Type B pancreatic cell (in vitro differentiated cells): Measurements from ENCODE around the gene AGPS. TPM values are rescaled to one million over a fixed set of nuclear protein-coding genes. Genes with fewer than 3 reads are reported as not detected.

Experiments used
- DNase-seq: peaks from one replicate; pipeline ENCODE4 v3.0.0; 2021; ENCODE audit warnings: mixed read lengths; ENCODE audit not compliant: unreplicated experiment; ENCODE audit errors: extremely low spot score
- H3K27ac Mint-ChIP-seq: 2 replicates; pipeline ENCODE4 v1.8.0; 2021; ENCODE audit warnings: mild to moderate bottlenecking, mixed read lengths
- H3K27me3 Mint-ChIP-seq: 2 replicates; pipeline ENCODE4 v1.8.0; 2021; ENCODE audit warnings: mixed read lengths
- H3K36me3 Mint-ChIP-seq: 2 replicates; pipeline ENCODE4 v1.8.0; 2021; ENCODE audit warnings: mixed read lengths
- H3K4me1 Mint-ChIP-seq: one replicate; pipeline ENCODE4 v1.8.0; 2021; ENCODE audit warnings: mixed read lengths; ENCODE audit not compliant: unreplicated experiment
- H3K4me3 Mint-ChIP-seq: 2 replicates; pipeline ENCODE4 v1.8.0; 2021; ENCODE audit warnings: mild to moderate bottlenecking, mixed read lengths
- H3K9me3 Mint-ChIP-seq: 2 replicates; pipeline ENCODE4 v1.8.0; 2021; ENCODE audit warnings: mixed read lengths
- total RNA-seq: library from RNA; stranded (reverse); gene quantifications from 2 replicates; pipeline ENCODE4 v1.2.1, GENCODE V29; 2021; ENCODE audit warnings: low replicate concordance
- TF ChIP-seq, protein P1 (sequence below): fragments of 200-600 bp; sonication (generic); conservative IDR thresholded peaks from 2 replicates; pipeline ENCODE4 v1.5.0; 2021; ENCODE audit warnings: antibody characterized with exemption, mild to moderate bottlenecking

The AGPS gene
- total RNA-seq, 1 donor from 2014 or later = 52.1 TPM

DNA sequence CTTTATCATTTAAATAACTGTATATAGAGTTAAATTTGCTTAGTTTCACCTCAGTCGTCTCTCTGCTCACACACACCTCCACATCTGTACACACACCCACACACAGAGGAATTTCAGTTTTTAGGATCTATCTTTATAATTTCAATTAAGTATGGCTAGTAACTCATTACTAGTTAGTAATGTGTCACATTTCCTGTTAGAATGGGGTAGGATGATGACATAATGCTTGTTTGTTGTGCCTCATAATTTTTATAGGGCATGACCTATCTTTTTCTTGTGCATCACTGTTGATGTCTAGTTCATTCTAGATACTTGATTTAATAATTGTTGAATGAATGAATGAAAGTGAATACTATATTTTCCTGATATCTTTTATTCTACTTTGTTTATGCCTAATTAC is 108.6 kb downstream of the AGPS start:
- TF ChIP-seq, protein P1, sequence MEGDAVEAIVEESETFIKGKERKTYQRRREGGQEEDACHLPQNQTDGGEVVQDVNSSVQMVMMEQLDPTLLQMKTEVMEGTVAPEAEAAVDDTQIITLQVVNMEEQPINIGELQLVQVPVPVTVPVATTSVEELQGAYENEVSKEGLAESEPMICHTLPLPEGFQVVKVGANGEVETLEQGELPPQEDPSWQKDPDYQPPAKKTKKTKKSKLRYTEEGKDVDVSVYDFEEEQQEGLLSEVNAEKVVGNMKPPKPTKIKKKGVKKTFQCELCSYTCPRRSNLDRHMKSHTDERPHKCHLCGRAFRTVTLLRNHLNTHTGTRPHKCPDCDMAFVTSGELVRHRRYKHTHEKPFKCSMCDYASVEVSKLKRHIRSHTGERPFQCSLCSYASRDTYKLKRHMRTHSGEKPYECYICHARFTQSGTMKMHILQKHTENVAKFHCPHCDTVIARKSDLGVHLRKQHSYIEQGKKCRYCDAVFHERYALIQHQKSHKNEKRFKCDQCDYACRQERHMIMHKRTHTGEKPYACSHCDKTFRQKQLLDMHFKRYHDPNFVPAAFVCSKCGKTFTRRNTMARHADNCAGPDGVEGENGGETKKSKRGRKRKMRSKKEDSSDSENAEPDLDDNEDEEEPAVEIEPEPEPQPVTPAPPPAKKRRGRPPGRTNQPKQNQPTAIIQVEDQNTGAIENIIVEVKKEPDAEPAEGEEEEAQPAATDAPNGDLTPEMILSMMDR = no peak
- peaks cover 5% of the 10 kb centered on the region for H3K4me1 Mint-ChIP-seq
- H3K27ac Mint-ChIP-seq = no peak overlapping the region

DNA sequence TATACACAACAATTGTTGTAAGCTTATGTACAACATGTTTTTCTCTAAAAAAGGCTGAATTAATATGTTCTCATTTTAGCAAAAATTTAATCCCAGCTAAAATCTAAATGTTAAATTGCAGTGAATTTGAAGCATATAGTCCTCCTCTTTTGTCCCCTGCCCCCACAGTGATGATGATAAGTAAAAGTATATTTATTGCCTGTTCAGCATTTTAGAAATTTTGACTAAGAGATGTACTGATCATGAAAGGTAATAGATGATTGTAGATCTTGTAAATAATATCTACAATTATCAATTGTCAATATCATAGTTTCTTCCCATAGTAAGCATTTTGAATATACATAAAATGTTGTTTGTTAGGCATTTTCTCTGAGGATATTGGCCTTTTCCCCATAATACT is 113.9 kb downstream of the AGPS start:
- H3K4me1 Mint-ChIP-seq = no peaks in the 10 kb centered on the region
- no peaks in the 10 kb centered on the region for H3K27me3 Mint-ChIP-seq
- no peaks in the 10 kb centered on the region for H3K9me3 Mint-ChIP-seq
- no peak overlapping the region for H3K4me3 Mint-ChIP-seq
- no peak for DNase-seq
- H3K36me3 Mint-ChIP-seq = peaks cover 21% of the 10 kb centered on the region
- H3K27ac Mint-ChIP-seq = no peak overlapping the region
- TF ChIP-seq, protein P1 = no peak

More for the DNA sequence above, 108.6 kb downstream of the AGPS start:
- Mint-ChIP-seq H3K9me3 (no peaks in the 10 kb centered on the region), H3K36me3 (peaks cover 17% of the 10 kb centered on the region), H3K27me3 (no peaks in the 10 kb centered on the region), H3K4me3 (no peak overlapping the region)
- DNase-seq = no peak

DNA sequence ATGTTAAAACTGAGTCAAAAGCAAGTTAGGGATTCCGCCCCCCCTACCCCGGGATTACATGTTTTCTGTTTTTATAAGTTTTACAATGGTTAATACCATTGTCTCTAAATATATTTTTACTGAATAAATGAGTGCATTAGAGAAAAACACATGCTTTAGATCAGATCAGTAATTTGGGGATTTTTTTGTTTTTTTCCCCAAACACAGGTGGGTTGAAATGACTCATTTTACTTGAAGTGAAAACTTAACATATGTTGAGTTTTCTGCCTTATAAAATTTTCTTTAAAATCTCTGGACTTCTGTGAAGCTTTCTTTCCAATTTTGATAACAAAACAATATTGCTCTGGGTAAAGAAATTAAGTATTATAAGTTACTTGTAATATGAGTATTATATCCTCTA is 114.4 kb downstream of the AGPS start:
- H3K27ac Mint-ChIP-seq = no peak overlapping the region
- no peak overlapping the region for H3K4me3 Mint-ChIP-seq
- H3K9me3 Mint-ChIP-seq = no peaks in the 10 kb centered on the region
- H3K4me1 Mint-ChIP-seq = no peaks in the 10 kb centered on the region
- DNase-seq = no peak
- H3K27me3 Mint-ChIP-seq = no peaks in the 10 kb centered on the region
- TF ChIP-seq, protein P1 = no peak
- H3K36me3 Mint-ChIP-seq = peaks cover 21% of the 10 kb centered on the region

DNA sequence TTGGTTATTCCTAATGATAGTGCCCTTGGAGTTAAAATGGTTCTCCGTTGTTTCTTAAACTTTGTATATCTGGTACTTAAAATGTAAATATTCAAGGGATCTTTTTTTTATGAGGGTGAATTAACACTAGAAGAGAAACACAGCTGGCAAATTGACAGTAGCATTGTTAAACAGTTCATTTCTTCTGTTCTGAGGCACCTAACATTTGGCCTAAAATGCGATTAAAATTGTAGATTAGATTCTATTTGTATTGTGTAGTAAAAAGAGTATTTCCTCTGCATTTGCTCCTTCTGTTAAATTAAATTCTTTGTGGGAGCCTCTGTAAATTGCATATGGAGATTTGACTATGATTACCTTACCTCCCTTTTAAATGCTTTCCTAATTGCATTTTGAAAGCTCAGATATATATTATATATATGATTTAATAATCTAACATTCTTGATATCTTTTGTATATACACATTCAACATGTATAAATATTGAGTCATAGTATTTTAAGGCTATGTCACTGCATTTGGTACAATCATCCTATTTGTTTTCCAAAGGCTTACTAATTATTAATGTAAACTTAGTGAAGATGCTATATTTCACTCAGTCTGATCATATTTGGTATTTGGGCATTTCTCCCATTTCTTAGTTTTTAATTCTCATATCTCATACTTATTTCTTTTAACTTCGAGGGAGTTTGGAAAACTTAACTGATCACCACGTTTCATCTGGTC is 124.4 kb downstream of the AGPS start:
- no peak overlapping the region for H3K4me3 Mint-ChIP-seq
- peaks cover 15% of the 10 kb centered on the region for H3K36me3 Mint-ChIP-seq
- TF ChIP-seq, protein P1 = no peak
- H3K9me3 Mint-ChIP-seq = no peaks in the 10 kb centered on the region
- H3K27ac Mint-ChIP-seq = no peak overlapping the region
- no peak for DNase-seq
- H3K4me1 Mint-ChIP-seq = peaks cover 6% of the 10 kb centered on the region
- no peaks in the 10 kb centered on the region for H3K27me3 Mint-ChIP-seq

DNA sequence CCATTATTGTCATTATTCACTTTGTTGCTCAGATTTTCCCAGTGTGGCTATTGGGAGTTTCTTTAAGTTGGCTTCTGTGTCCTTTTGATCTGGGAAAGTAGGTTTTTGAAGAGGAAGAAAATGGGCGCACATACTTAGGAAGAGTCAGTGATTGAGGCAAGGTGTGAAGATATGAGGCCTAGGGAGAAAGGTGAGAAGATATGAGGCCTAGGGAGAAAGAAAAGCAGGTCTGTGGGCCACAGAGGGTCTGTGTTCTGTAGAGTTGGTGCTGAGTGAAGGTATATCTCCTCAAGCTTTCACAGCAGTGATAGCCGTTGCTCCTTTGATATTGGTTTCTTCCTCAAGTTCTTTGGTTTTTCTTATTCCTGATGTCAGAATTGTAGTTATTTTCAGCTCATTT is 126.2 kb downstream of the AGPS start:
- no peaks in the 10 kb centered on the region for H3K27me3 Mint-ChIP-seq
- DNase-seq = no peak
- H3K36me3 Mint-ChIP-seq = peaks cover 22% of the 10 kb centered on the region
- no peak overlapping the region for H3K27ac Mint-ChIP-seq
- H3K9me3 Mint-ChIP-seq = no peaks in the 10 kb centered on the region
- TF ChIP-seq, protein P1 = no peak
- no peak overlapping the region for H3K4me3 Mint-ChIP-seq
- peaks cover 6% of the 10 kb centered on the region for H3K4me1 Mint-ChIP-seq
